HepG2 (cell line): ENCODE results near the gene TOPORS. TPM values are rescaled to one million over a fixed set of nuclear protein-coding genes. Genes with fewer than 3 reads are reported as not detected.

ENCODE experiments used
- AKAP8 ChIP-seq: sonication (generic); formaldehyde crosslinking; IDR thresholded peaks from 2 replicates; pipeline ENCODE4 v1.5.1; 2020; ENCODE audit warnings: mild to moderate bottlenecking, missing genetic modification reagents
- BORCS8-MEF2B ChIP-seq: sonication (generic); formaldehyde crosslinking; IDR thresholded peaks from 2 replicates; pipeline ENCODE4 v1.8.0; 2022; ENCODE audit warnings: mild to moderate bottlenecking, missing genetic modification reagents
- HDAC1 ChIP-seq: sonication (generic); formaldehyde crosslinking; IDR thresholded peaks from 2 replicates; pipeline ENCODE4 v1.5.1; 2020; ENCODE audit warnings: mild to moderate bottlenecking, missing genetic modification reagents
- JARID2 ChIP-seq: sonication (generic); formaldehyde crosslinking; IDR thresholded peaks from 2 replicates; pipeline ENCODE4 v1.8.1; 2023; ENCODE audit warnings: missing genetic modification reagents, inconsistent platforms; ENCODE audit not compliant: insufficient replicate concordance
- KDM2A ChIP-seq: sonication (generic); formaldehyde crosslinking; IDR thresholded peaks from 2 replicates; pipeline ENCODE4 v1.4.0; 2020; ENCODE audit warnings: low read depth, missing genetic modification reagents, borderline replicate concordance
- PAF1 ChIP-seq: IDR thresholded peaks from 2 replicates; pipeline ENCODE4 v1.6.1; 2016; ENCODE audit warnings: missing genetic modification reagents, missing compliant biosample characterization
- SIX4 ChIP-seq: sonication (generic); formaldehyde crosslinking; IDR thresholded peaks from 2 replicates; pipeline ENCODE4 v1.4.0; 2020; ENCODE audit warnings: missing genetic modification reagents
- SMAD9 ChIP-seq: sonication (generic); formaldehyde crosslinking; IDR thresholded peaks from 2 replicates; pipeline ENCODE4 v1.5.1; 2020; ENCODE audit warnings: mild to moderate bottlenecking, missing genetic modification reagents
- SNAPC2 ChIP-seq: sonication (generic); formaldehyde crosslinking; IDR thresholded peaks from 2 replicates; pipeline ENCODE4 v1.8.1; 2022; ENCODE audit warnings: mild to moderate bottlenecking, missing genetic modification reagents
- STAT6 ChIP-seq: sonication (generic); formaldehyde crosslinking; IDR thresholded peaks from 2 replicates; pipeline ENCODE4 v1.4.0; 2020; ENCODE audit warnings: missing genetic modification reagents, mild to moderate bottlenecking, borderline replicate concordance
- TRAFD1 ChIP-seq: sonication (generic); formaldehyde crosslinking; IDR thresholded peaks from 2 replicates; pipeline ENCODE4 v1.5.1; 2020; ENCODE audit warnings: missing genetic modification reagents, mild to moderate bottlenecking, borderline replicate concordance
- ZBTB8A ChIP-seq: sonication (generic); formaldehyde crosslinking; IDR thresholded peaks from 2 replicates; pipeline ENCODE4 v1.4.0; 2020; ENCODE audit warnings: mild to moderate bottlenecking, low read depth, missing genetic modification reagents, borderline replicate concordance
- ZNF556 ChIP-seq: sonication (generic); formaldehyde crosslinking; IDR thresholded peaks from 2 replicates; pipeline ENCODE4 v1.4.0; 2020; ENCODE audit warnings: mild to moderate bottlenecking, missing genetic modification reagents, borderline replicate concordance
- ZNF891 ChIP-seq: sonication (generic); formaldehyde crosslinking; IDR thresholded peaks from 2 replicates; pipeline ENCODE4 v1.5.0; 2020; ENCODE audit warnings: mild to moderate bottlenecking, missing genetic modification reagents
- polyA plus RNA-seq, 8 experiments: library from polyadenylated mRNA; depleted of rRNA in 3 of 8; stranded (reverse) in 7 of 8; unstranded in 1 of 8; fragments of >200 nt; fragmentation: Illumina TruSeq in 4 of 8; extraction: Trizol in 4 of 8; gene quantifications; 2 replicates each; pipeline versions ENCODE4 v1.2.1 to v1.2.3, GENCODE V29; 2011 to 2016; ENCODE audit warnings: low read depth in 4 of 8, missing spikeins in 1 of 8, mixed read lengths in 1 of 8; ENCODE audit not compliant: insufficient read depth in 1 of 8
- total RNA-seq, 5 experiments: library from RNA; depleted of rRNA; stranded (reverse); fragments of >200 nt; fragmentation: Illumina TruSeq; extraction: Trizol; gene quantifications; 2 replicates each; pipeline ENCODE4 v1.2.3, GENCODE V29; 2016; ENCODE audit warnings: low read depth in 1 of 5
- TF ChIP-seq, protein P1 (sequence below): sonication (generic); formaldehyde crosslinking; IDR thresholded peaks from 2 replicates; pipeline ENCODE4 v1.4.0; 2020; ENCODE audit warnings: missing genetic modification reagents, borderline replicate concordance
- TF ChIP-seq, protein P2 (sequence below): sonication (generic); formaldehyde crosslinking; IDR thresholded peaks from 2 replicates; pipeline ENCODE4 v1.4.0; 2020; ENCODE audit warnings: mild to moderate bottlenecking, missing genetic modification reagents, borderline replicate concordance

Gene TOPORS
- total and polyA plus RNA-seq, 2 of the 13 experiments (the other 11 are each of a cell fraction or from before 2014, with no cell fraction given), result 6.8 to 19.6 TPM

DNA sequence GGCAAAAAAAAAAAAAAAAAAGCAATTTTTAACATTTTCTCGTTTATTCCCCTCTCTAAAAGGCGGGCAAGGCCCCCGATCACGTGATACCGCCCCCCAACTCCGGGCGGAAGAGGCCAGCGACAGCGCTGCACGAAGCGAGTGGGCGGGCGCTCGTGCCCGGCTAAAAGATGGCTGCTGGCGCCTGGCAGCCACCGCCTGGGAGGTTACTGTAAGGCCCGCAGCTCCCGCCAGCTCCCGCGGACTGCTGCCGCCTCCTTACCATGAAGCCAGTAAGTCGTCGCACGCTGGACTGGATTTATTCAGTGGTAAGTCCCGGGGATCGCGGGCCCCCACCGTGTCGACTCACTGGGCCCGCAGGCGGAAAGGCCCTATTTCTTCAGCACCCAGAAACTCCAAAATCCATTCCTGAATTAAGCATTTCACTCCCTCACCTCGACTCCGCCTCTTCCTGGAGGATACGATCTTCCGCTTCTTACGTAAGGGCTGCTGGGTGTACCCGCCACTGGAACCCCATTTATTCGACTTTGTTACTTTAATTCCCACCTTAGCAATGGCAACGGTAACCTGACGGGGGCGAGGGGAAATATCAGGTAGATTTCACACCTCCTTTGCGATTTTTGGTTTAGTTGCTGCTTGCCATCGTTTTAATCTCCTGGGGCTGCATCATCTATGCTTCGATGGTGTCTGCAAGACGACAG lies at the start of gene TOPORS, which contains the start of gene SMIM27 (continued):
- TF ChIP-seq ZBTB8A (CRISPR knock-in tag) (no peak), BORCS8-MEF2B (CRISPR knock-in tag) (peak; percentile 76), TRAFD1 (CRISPR knock-in tag) (0 out of 2 replicates have a peak, but pooled peaks have one; percentile 37), PAF1 (no peak), SNAPC2 (CRISPR knock-in tag) (no peak; the same call in 1 of the 2 replicates), STAT6 (CRISPR knock-in tag) (no peak), SIX4 (CRISPR knock-in tag) (no peak), SMAD9 (CRISPR knock-in tag) (peak; percentile 72; the same call in 1 of the 2 replicates), JARID2 (peak; percentile 55), HDAC1 (CRISPR knock-in tag) (peak; percentile 85), ZNF891 (peak; percentile 54; the same call in 1 of the 2 replicates), ZNF556 (CRISPR knock-in tag) (peak; percentile 68; the same call in 1 of the 2 replicates), AKAP8 (CRISPR knock-in tag) (no peak; the same call in 1 of the 2 replicates), KDM2A (CRISPR knock-in tag) (peak; percentile 96)
- TF ChIP-seq, protein P1, sequence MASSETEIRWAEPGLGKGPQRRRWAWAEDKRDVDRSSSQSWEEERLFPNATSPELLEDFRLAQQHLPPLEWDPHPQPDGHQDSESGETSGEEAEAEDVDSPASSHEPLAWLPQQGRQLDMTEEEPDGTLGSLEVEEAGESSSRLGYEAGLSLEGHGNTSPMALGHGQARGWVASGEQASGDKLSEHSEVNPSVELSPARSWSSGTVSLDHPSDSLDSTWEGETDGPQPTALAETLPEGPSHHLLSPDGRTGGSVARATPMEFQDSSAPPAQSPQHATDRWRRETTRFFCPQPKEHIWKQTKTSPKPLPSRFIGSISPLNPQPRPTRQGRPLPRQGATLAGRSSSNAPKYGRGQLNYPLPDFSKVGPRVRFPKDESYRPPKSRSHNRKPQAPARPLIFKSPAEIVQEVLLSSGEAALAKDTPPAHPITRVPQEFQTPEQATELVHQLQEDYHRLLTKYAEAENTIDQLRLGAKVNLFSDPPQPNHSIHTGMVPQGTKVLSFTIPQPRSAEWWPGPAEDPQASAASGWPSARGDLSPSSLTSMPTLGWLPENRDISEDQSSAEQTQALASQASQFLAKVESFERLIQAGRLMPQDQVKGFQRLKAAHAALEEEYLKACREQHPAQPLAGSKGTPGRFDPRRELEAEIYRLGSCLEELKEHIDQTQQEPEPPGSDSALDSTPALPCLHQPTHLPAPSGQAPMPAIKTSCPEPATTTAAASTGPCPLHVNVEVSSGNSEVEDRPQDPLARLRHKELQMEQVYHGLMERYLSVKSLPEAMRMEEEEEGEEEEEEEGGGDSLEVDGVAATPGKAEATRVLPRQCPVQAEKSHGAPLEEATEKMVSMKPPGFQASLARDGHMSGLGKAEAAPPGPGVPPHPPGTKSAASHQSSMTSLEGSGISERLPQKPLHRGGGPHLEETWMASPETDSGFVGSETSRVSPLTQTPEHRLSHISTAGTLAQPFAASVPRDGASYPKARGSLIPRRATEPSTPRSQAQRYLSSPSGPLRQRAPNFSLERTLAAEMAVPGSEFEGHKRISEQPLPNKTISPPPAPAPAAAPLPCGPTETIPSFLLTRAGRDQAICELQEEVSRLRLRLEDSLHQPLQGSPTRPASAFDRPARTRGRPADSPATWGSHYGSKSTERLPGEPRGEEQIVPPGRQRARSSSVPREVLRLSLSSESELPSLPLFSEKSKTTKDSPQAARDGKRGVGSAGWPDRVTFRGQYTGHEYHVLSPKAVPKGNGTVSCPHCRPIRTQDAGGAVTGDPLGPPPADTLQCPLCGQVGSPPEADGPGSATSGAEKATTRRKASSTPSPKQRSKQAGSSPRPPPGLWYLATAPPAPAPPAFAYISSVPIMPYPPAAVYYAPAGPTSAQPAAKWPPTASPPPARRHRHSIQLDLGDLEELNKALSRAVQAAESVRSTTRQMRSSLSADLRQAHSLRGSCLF (CRISPR knock-in tag), result no peak
- TF ChIP-seq, protein P2, sequence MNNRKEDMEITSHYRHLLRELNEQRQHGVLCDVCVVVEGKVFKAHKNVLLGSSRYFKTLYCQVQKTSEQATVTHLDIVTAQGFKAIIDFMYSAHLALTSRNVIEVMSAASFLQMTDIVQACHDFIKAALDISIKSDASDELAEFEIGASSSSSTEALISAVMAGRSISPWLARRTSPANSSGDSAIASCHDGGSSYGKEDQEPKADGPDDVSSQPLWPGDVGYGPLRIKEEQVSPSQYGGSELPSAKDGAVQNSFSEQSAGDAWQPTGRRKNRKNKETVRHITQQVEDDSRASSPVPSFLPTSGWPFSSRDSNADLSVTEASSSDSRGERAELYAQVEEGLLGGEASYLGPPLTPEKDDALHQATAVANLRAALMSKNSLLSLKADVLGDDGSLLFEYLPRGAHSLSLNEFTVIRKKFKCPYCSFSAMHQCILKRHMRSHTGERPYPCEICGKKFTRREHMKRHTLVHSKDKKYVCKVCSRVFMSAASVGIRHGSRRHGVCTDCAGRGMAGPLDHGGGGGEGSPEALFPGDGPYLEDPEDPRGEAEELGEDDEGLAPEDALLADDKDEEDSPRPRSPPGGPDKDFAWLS, result no peak
